H9 (cell line): ENCODE measurements around the gene LMBRD2. TPM values are rescaled to one million over a fixed set of nuclear protein-coding genes. Genes with fewer than 3 reads are reported as not detected.

Source experiments
- DNase-seq: peaks from one replicate; pipeline ENCODE4 v3.0.0-alpha.2; 2017
- H2AFZ ChIP-seq: one replicate; pipeline ENCODE4 v1.6.1; 2013; ENCODE audit warnings: mild to moderate bottlenecking, low read length, control low read depth, moderate library complexity
- H2AK5ac ChIP-seq: 2 replicates; pipeline ENCODE4 v1.6.1; 2013; ENCODE audit warnings: low read length, control low read depth, mixed read lengths; ENCODE audit not compliant: insufficient read length
- H2BK120ac ChIP-seq: one replicate; pipeline ENCODE4 v1.6.1; 2013; ENCODE audit warnings: low read depth, mild to moderate bottlenecking, low read length, control low read depth, inconsistent platforms; ENCODE audit not compliant: poor library complexity, severe bottlenecking
- H2BK12ac ChIP-seq: 2 replicates; pipeline ENCODE4 v1.6.1; 2013; ENCODE audit warnings: low read length, control low read depth, mixed read lengths, low read depth; ENCODE audit not compliant: insufficient read length
- H2BK15ac ChIP-seq: 2 replicates; pipeline ENCODE4 v1.6.1; 2013; ENCODE audit warnings: low read depth, low read length, control low read depth
- H2BK20ac ChIP-seq: one replicate; pipeline ENCODE4 v1.6.1; 2013; ENCODE audit warnings: low read depth, mild to moderate bottlenecking, low read length, control low read depth, inconsistent platforms; ENCODE audit not compliant: poor library complexity, severe bottlenecking
- H2BK5ac ChIP-seq: 2 replicates; pipeline ENCODE4 v1.6.1; 2013; ENCODE audit warnings: low read length, control low read depth, mixed read lengths; ENCODE audit not compliant: insufficient read length
- H3K14ac ChIP-seq: 2 replicates; pipeline ENCODE4 v1.6.1; 2013; ENCODE audit warnings: low read length, control low read depth; ENCODE audit not compliant: insufficient read depth
- H3K18ac ChIP-seq: 2 replicates; pipeline ENCODE4 v1.6.1; 2013; ENCODE audit warnings: low read depth, mild to moderate bottlenecking, mixed read lengths, low read length, control low read depth; ENCODE audit not compliant: insufficient read length
- H3K23ac ChIP-seq: 2 replicates; pipeline ENCODE4 v1.6.1; 2013; ENCODE audit warnings: low read length, control low read depth, mixed read lengths, low read depth; ENCODE audit not compliant: insufficient read length
- H3K23me2 ChIP-seq: 2 replicates; pipeline ENCODE4 v1.6.1; 2013; ENCODE audit warnings: low read depth, mild to moderate bottlenecking, mixed read lengths, low read length, control low read depth; ENCODE audit not compliant: insufficient read length, poor library complexity, severe bottlenecking
- H3K27ac ChIP-seq: 2 replicates; pipeline ENCODE4 v1.5.1; 2013; ENCODE audit warnings: low read length, control low read depth, mixed read lengths, low read depth; ENCODE audit not compliant: insufficient read length
- H3K27me3 ChIP-seq: 2 replicates; pipeline ENCODE4 v1.6.1; 2013; ENCODE audit warnings: low read length, control low read depth, inconsistent platforms; ENCODE audit not compliant: insufficient read depth
- H3K4ac ChIP-seq: 2 replicates; pipeline ENCODE4 v1.6.1; 2013; ENCODE audit warnings: low read depth, mild to moderate bottlenecking, control low read depth, inconsistent platforms, low read length, moderate library complexity
- H3K4me1 ChIP-seq: 2 replicates; pipeline ENCODE4 v1.6.1; 2013; ENCODE audit warnings: low read length, control low read depth, inconsistent platforms; ENCODE audit not compliant: insufficient read depth
- H3K4me2 ChIP-seq: 2 replicates; pipeline ENCODE4 v1.6.1; 2013; ENCODE audit warnings: low read length, control low read depth, mixed read lengths; ENCODE audit not compliant: insufficient read length, insufficient read depth
- H3K56ac ChIP-seq: 2 replicates; pipeline ENCODE4 v1.6.1; 2013; ENCODE audit warnings: low read depth, mild to moderate bottlenecking, mixed read lengths, low read length, control low read depth; ENCODE audit not compliant: insufficient read length
- H3K79me1 ChIP-seq: 2 replicates; pipeline ENCODE4 v1.6.1; 2013; ENCODE audit warnings: low read depth, mild to moderate bottlenecking, moderate library complexity, low read length, control low read depth, inconsistent platforms; ENCODE audit not compliant: insufficient read depth, poor library complexity, severe bottlenecking
- H3K79me2 ChIP-seq: 2 replicates; pipeline ENCODE4 v1.6.1; 2013; ENCODE audit warnings: low read length, control low read depth, inconsistent platforms; ENCODE audit not compliant: insufficient read depth
- H3K9ac ChIP-seq: 2 replicates; pipeline ENCODE4 v1.6.1; 2013; ENCODE audit warnings: low read length, control low read depth, mixed read lengths; ENCODE audit not compliant: insufficient read length; ENCODE audit errors: extremely low read depth
- H3K9me3 ChIP-seq: one replicate; pipeline ENCODE4 v1.6.1; 2013; ENCODE audit warnings: low read depth, low read length, inconsistent platforms; ENCODE audit not compliant: control insufficient read depth
- H3T11ph ChIP-seq: one replicate; pipeline ENCODE4 v1.6.1; 2013; ENCODE audit warnings: mild to moderate bottlenecking, low read length, control low read depth, inconsistent platforms
- H4K20me1 ChIP-seq: one replicate; pipeline ENCODE4 v1.6.1; 2013; ENCODE audit not compliant: control insufficient read depth, insufficient read length, insufficient read depth
- H4K5ac ChIP-seq: 2 replicates; pipeline ENCODE4 v1.6.1; 2013; ENCODE audit warnings: low read depth, mild to moderate bottlenecking, mixed read lengths, low read length, control low read depth; ENCODE audit not compliant: insufficient read length
- H4K8ac ChIP-seq: replicated peaks from 2 replicates; pipeline ENCODE4 v1.6.1; 2013; ENCODE audit warnings: low read length, control low read depth, mixed read lengths, low read depth; ENCODE audit not compliant: insufficient read length
- H4K91ac ChIP-seq: 2 replicates; pipeline ENCODE4 v1.6.1; 2013; ENCODE audit warnings: low read depth, mild to moderate bottlenecking, moderate library complexity, mixed read lengths, low read length, control low read depth; ENCODE audit not compliant: insufficient read length
- H3K27ac Mint-ChIP-seq, 3 experiments: 2 replicates in 2 of 3; 3 replicates in 1 of 3; pipeline ENCODE4 v1.8.0; 2020 to 2021; ENCODE audit warnings: mixed read lengths in 3 of 3, mild to moderate bottlenecking in 1 of 3, moderate library complexity in 1 of 3
- H3K27me3 Mint-ChIP-seq: 2 replicates; pipeline ENCODE4 v1.8.0; 2021; ENCODE audit warnings: low read depth, mild to moderate bottlenecking, moderate library complexity, mixed read lengths
- H3K36me3 Mint-ChIP-seq, 3 experiments: 2 replicates in 2 of 3; 3 replicates in 1 of 3; pipeline ENCODE4 v1.8.0; 2020 to 2021; ENCODE audit warnings: low read depth in 3 of 3, mixed read lengths in 3 of 3; ENCODE audit not compliant: insufficient read depth in 1 of 3
- H3K4me1 Mint-ChIP-seq, 2 experiments: 2 replicates each; pipeline ENCODE4 v1.8.0; 2020; ENCODE audit warnings: mixed read lengths in 2 of 2
- H3K4me3 Mint-ChIP-seq, 2 experiments: 2 replicates in 1 of 2; 3 replicates in 1 of 2; pipeline ENCODE4 v1.8.0; 2020 to 2021; ENCODE audit warnings: mild to moderate bottlenecking in 2 of 2, mixed read lengths in 2 of 2, moderate library complexity in 1 of 2
- H3K9me3 Mint-ChIP-seq, 2 experiments: 2 replicates in 1 of 2; 3 replicates in 1 of 2; pipeline ENCODE4 v1.8.0; 2020; ENCODE audit warnings: mild to moderate bottlenecking in 2 of 2, mixed read lengths in 2 of 2, moderate library complexity in 1 of 2
- CTCF ChIP-seq: fragments of 200-600 bp; sonication (generic); conservative IDR thresholded peaks from 3 replicates; pipeline ENCODE4 v1.8.0; 2021; ENCODE audit warnings: antibody characterized with exemption, mild to moderate bottlenecking
- WGBS: extraction: QIAGEN DNeasy Blood & Tissue Kit; methylation state at CpG from one replicate; pipeline ENCODE4 v1.1.7; 2013; ENCODE audit warnings: missing lambda C conversion rate, low lambda C conversion rate, mixed read lengths; ENCODE audit not compliant: insufficient read length; ENCODE audit errors: extremely low coverage; 5-methylcytosine and 5-hydroxymethylcytosine counted together
- total RNA-seq: library from RNA; stranded (reverse); gene quantifications from 2 replicates; pipeline ENCODE4 v1.2.1, GENCODE V29; 2021

The LMBRD2 gene
- total RNA-seq, 1 experiment from 2014 or later = 5.3 TPM

GRCh38 chr5:36078430-36078829 lies 73.3 kb downstream of the LMBRD2 start:
- H3K27me3 ChIP-seq = no peaks in the 10 kb centered on the region
- H3K27me3 Mint-ChIP-seq = no peaks in the 10 kb centered on the region; the same call in 1 of the 2 replicates
- H3K27ac Mint-ChIP-seq = no peak overlapping the region
- no peak overlapping the region for H3K4me3 Mint-ChIP-seq
- H3K9ac ChIP-seq = no peak overlapping the region
- H3K4me1 Mint-ChIP-seq = peaks cover 38 to 47% of the 10 kb centered on the region in 2 experiments
- no peak overlapping the region for H3K18ac ChIP-seq
- no peak for TF ChIP-seq CTCF
- no peaks in the 10 kb centered on the region for H3K9me3 ChIP-seq
- no CpG with 5 or more reads among the region's 10 CpGs for WGBS
- H2BK20ac ChIP-seq = no peak overlapping the region
- H4K91ac ChIP-seq = no peak overlapping the region
- H3K79me2 ChIP-seq = no peaks in the 10 kb centered on the region
- no peaks in the 10 kb centered on the region for H3K36me3 Mint-ChIP-seq
- H4K8ac ChIP-seq = no peak overlapping the region
- H2AK5ac ChIP-seq = no peak overlapping the region
- H2BK120ac ChIP-seq = no peak overlapping the region
- H3K23ac ChIP-seq = no peak overlapping the region
- no peak overlapping the region for H3K27ac ChIP-seq
- H3K79me1 ChIP-seq = no peaks in the 10 kb centered on the region
- no peak overlapping the region for H2AFZ ChIP-seq
- no peak overlapping the region for H3K4me2 ChIP-seq
- no peak overlapping the region for H3K56ac ChIP-seq
- DNase-seq = no peak
- no peak overlapping the region for H2BK5ac ChIP-seq
- no peaks in the 10 kb centered on the region for H4K20me1 ChIP-seq
- H2BK15ac ChIP-seq = no peak overlapping the region
- H3K14ac ChIP-seq = no peak overlapping the region
- H3K4ac ChIP-seq = no peak overlapping the region
- H2BK12ac ChIP-seq = no peak overlapping the region
- peaks cover 2% of the 10 kb centered on the region; the same call in 1 of the 2 replicates for H3K4me1 ChIP-seq
- H4K5ac ChIP-seq = no peak overlapping the region
- H3T11ph ChIP-seq = no peak overlapping the region
- H3K9me3 Mint-ChIP-seq = no peaks in the 10 kb centered on the region
- H3K23me2 ChIP-seq = no peaks in the 10 kb centered on the region
